ENCODE data around the gene RASA3.

- TF ChIP-seq, protein P1, sequence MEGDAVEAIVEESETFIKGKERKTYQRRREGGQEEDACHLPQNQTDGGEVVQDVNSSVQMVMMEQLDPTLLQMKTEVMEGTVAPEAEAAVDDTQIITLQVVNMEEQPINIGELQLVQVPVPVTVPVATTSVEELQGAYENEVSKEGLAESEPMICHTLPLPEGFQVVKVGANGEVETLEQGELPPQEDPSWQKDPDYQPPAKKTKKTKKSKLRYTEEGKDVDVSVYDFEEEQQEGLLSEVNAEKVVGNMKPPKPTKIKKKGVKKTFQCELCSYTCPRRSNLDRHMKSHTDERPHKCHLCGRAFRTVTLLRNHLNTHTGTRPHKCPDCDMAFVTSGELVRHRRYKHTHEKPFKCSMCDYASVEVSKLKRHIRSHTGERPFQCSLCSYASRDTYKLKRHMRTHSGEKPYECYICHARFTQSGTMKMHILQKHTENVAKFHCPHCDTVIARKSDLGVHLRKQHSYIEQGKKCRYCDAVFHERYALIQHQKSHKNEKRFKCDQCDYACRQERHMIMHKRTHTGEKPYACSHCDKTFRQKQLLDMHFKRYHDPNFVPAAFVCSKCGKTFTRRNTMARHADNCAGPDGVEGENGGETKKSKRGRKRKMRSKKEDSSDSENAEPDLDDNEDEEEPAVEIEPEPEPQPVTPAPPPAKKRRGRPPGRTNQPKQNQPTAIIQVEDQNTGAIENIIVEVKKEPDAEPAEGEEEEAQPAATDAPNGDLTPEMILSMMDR (IDR thresholded peaks at IDR 0.05; ENCODE audit: low read depth, low read length) = no peak
- TF ChIP-seq EZH2phosphoT487 (IDR thresholded peaks at IDR 0.05; ENCODE audit: low read depth) = no peak
Observed at GRCh38 chr13:114102131-114102520, 30.3 kb downstream of the RASA3 start.

Measured in OCI-LY3 (cell line).